Stimulated activated CD8-positive, alpha-beta memory T cell treated with anti-CD3 and anti-CD28 coated beads, Interleukin-15, amount 100 ng/mL, for 4 hours (primary cell): ENCODE results near the gene OR51I1.

Source experiments
- DNase-seq, 2 donors: peaks; one replicate each; pipeline ENCODE4 v3.0.0-alpha.2; 2020; ENCODE audit warnings: low read depth in 2 of 2

The OR51I1 gene, protein sequence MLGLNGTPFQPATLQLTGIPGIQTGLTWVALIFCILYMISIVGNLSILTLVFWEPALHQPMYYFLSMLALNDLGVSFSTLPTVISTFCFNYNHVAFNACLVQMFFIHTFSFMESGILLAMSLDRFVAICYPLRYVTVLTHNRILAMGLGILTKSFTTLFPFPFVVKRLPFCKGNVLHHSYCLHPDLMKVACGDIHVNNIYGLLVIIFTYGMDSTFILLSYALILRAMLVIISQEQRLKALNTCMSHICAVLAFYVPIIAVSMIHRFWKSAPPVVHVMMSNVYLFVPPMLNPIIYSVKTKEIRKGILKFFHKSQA

DNA sequence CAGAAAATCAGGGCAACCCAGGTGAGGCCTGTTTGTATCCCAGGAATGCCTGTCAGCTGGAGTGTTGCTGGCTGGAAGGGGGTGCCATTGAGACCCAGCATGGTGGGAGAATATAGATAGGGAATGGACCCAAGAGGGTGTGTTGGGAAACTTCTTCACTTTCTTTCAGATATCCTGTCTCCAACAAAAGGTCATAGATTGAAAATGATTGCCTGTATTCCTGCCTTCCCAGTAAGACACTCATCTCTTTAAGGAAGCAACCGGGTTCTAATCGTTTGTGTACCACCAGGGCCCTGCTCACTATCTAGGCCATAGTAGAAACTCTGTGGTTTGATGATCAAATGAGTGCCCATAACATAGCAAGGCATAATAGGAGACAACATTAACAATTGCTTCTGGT is at the start of gene OR51I1:
OR51I1 (minus strand) TSS at position 101 of the 400 bp plus-strand sequence; CDS start at position 101, 0 bp downstream.
- DNase-seq: no peak

DNA sequence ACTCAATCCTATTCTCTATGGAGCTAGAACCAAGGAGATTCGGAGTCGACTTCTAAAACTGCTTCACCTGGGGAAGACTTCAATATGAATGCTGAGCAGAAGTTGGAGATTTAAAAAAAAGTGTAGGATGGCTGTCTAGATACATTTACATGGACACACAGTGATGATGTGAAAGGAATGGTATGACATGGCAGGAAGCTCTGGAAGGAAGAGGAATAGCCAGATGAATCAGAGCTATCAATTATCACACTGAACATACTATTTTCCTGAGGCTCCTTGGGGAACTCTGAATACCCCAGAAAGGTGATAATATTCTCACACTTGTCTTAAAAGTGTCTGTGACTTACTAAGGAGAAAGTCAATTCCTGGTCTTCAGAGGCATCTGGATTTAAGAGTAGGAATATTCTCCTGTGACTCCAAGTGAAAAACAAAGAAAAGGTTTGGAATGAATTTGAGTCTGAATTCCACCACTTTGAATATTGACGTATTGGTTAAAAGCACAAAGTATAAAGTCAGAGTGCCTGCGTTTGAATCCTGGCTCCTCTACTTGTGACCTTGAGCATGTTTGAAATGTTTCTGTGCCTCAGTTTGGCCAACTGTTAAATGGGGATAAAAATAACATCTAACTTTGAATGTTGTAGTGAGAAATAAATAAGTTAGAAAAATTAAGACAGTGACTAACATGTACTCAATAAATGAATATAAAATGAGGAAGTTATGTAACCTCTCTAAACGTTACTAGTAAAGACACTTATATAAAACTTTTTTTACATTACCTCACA is 48.5 kb upstream of the OR51I1 start:
- DNase-seq: no peak

GRCh38 chr11:5488798-5489399 is 47.6 kb upstream of the OR51I1 start:
- no peak for DNase-seq

- DNase-seq: no peak
Measured at GRCh38 chr11:5488385-5488784, 47.1 kb upstream of the OR51I1 start, which contains the start of gene OR52D1. OR52D1 (plus strand) TSS chr11:5488685; CDS start chr11:5488707, 22 bp downstream.

DNA sequence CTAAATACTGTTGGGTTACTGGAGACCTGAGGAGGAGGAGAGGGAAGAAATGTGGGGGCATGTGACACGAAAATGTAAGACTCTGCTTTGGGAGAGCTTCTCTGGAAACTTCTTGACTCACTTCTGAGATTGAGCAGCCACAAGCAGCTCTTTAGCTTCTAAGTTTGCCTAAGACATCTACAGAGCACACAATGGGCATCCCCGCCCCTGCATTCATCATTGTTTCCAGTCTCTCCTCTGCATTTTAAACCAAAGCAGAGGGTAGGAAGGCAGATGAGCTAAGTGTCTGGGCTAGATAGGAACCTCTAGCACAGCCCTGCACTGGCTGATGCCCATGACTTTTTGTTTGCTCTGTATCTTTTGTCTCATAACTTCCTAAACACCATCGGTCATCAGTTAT is 45.1 kb upstream of the OR51I1 start:
- no peak for DNase-seq

GRCh38 chr11:5486003-5486402 is 44.7 kb upstream of the OR51I1 start:
- DNase-seq: no peak

- no peak for DNase-seq
Measured at GRCh38 chr11:5476186-5476819, 35.0 kb upstream of the OR51I1 start.

DNA sequence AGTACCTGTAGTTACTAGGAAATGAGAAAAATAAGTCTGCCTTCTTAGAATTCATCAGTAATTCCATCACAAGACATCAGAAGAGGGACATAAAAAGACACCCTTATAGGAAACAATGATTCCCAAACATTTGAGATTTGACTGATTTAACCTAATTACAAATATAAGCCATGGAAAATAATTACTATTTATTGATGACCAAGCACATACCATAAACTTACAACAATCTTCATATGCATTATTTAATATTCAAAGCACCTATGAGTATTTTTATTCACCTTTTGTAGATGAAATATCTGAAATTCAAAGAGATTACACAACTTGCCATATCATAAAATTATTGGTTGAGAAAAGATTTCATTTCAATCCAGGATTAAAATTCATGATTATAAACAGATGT is 32.6 kb upstream of the OR51I1 start:
- DNase-seq: no peak

GRCh38 chr11:5467527-5467926 is 26.2 kb upstream of the OR51I1 start:
- no peak for DNase-seq

- DNase-seq: no peak
Measured at GRCh38 chr11:5460983-5461621, 19.8 kb upstream of the OR51I1 start.

- DNase-seq: no peak
Measured at GRCh38 chr11:5449432-5449831, 8.1 kb upstream of the OR51I1 start.

DNA sequence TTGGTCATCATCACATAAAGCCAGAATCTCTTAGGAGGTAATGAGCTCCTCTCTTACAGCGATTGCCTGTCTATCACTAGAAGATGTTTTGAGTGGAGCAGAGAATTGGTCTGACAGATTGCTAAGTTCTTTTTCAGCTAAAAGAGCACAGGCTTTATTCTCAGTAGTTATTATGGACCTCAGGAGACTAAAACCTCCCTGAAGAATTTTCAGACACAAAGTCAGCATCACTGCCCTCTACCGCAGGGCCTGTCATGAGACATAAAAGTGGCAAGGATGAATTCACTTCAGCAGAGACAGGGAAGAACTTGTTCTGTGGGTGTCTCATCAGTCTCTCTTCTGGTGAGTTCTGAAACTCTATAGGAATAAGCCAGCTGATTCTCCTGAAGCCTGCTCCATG is 7.7 kb upstream of the OR51I1 start, which contains the start of gene OR51I2:
OR51I2 (plus strand) TSS at position 301 of the 400 bp plus-strand sequence. CDS start 4,166 bp downstream, outside the sequence.
- no peak for DNase-seq

- no peak for DNase-seq
Measured at GRCh38 chr11:5443835-5444393, 2.6 kb upstream of the OR51I1 start.

DNA sequence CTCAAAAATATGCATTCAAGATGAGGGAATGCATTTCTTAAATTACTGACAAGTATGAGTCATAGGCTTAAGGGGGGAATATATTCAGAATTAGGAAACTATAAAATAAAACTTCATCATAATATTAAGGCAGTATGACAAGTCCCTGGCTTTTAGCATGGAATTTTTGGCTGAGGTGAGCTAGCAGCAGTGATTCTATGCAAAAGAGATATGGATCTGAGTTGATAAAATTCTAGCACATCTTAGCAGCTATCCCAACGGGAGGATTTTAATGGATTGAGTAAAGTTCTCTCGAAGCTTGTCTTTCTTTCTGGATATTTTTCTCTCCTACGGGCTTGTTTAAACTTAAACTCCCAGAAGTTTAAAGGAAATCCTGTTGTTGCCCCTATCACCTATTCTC is 18.2 kb downstream of the OR51I1 start:
- no peak for DNase-seq

DNA sequence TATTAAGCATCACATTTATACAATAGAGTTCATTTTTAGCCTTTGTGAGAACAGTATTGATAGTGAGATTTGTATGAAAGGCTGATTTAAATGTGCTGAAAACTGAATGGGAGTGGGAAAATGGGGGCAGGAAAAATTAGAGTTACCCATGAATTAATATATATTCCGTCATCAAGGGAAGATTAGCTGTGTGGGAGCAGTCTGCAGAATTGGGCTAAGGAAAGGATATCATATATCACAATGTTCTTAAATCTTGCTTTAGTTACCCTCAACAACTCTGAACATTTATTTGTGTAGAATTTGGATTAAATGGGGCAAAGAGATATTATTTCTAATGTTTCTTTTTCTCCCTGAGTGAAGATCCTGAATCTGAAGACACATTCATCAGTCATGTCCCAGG is 19.5 kb downstream of the OR51I1 start, which contains the start of gene OR51Q1:
OR51Q1 (plus strand) TSS at position 301 of the 400 bp plus-strand sequence; CDS start at position 391, 90 bp downstream.
- no peak for DNase-seq

GRCh38 chr11:5420993-5421392 is 20.3 kb downstream of the OR51I1 start:
- no peak for DNase-seq

- no peak for DNase-seq
Measured at GRCh38 chr11:5405173-5405572, 36.1 kb downstream of the OR51I1 start.

GRCh38 chr11:5398936-5399335 is 42.4 kb downstream of the OR51I1 start:
- no peak for DNase-seq

DNA sequence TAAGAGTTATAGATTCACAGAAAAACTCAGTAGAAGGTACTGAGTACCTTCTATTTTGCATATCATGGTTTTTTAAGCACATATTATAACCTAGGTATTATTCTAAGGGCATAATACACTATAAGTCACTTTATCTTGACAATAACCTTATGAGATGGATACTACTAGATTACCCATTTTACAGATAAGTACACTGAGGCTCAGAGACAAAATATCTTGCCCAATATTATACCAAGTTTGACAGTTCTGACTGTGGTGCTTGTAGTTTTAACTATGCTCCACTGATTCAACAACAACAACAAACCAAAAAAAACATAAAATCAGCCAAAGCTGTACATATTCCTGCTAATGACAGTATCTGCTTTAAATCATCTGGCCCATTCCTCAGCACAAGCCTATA is 47.2 kb downstream of the OR51I1 start:
- no peak for DNase-seq
